G401 (cell line): ENCODE data around the gene RNF168. TPM values are rescaled to one million over a fixed set of nuclear protein-coding genes. Genes with fewer than 3 reads are reported as not detected.
"Not testable (repeated sequence)": the region's sequence is repeated elsewhere in the genome, so short reads cannot be mapped to it uniquely, and the experiment has no call there.

Source experiments
- DNase-seq: peaks from one replicate; pipeline ENCODE4 v3.0.0-alpha.2; 2015; ENCODE audit warnings: low spot score
- in situ Hi-C: cut with HindIII; loops from 2 replicates; pipeline ENCODE4 v1.10.0; 2016; ENCODE audit warnings: low sequenced_read_pairs, mixed read lengths
- total RNA-seq: library from RNA; depleted of rRNA; stranded (reverse); fragments of >200 nt; shearing (Covaris generic); gene quantifications from 2 replicates; pipeline ENCODE4 v1.2.3, GENCODE V29; 2014; rRNA removed

RNF168 gene
- total RNA-seq, result 9.5 and 13.6 TPM in 2 replicates

GRCh38 chr3:196503196-196504076 is at the start of gene RNF168:
RNF168 (minus strand) TSS chr3:196503768; CDS start chr3:196503173, 595 bp downstream.
- peak; percentile 96 for DNase-seq
- in situ Hi-C loops, result no loop called here

GRCh38 chr3:196552253-196552652 is 48.7 kb upstream of the RNF168 start:
- DNase-seq, result no peak
- in situ Hi-C loops, result no loop called here

GRCh38 chr3:196550172-196550571 is 46.6 kb upstream of the RNF168 start:
- in situ Hi-C loops, DNase-seq: not testable (repeated sequence)

- DNase-seq, in situ Hi-C loops: not testable (repeated sequence)
These were observed 45.7 kb upstream of the RNF168 start for GRCh38 chr3:196549312-196549711.

- in situ Hi-C loops, result no loop called here
- DNase-seq, result no peak
These were observed 43.5 kb upstream of the RNF168 start for GRCh38 chr3:196547067-196547466.

- in situ Hi-C loops, result no loop called here
These were observed 43.0 kb upstream of the RNF168 start for GRCh38 chr3:196546537-196546936.

GRCh38 chr3:196544491-196544992 is 41.0 kb upstream of the RNF168 start:
- no peak for DNase-seq
- in situ Hi-C loops, result no loop called here

More at GRCh38 chr3:196546537-196546936, 43.0 kb upstream of the RNF168 start:
- DNase-seq, result no peak

GRCh38 chr3:196541684-196542445 is 38.3 kb upstream of the RNF168 start:
- in situ Hi-C loops, result no loop called here
- no peak for DNase-seq

- in situ Hi-C loops, result no loop called here
- DNase-seq, result no peak
These were observed 33.9 kb upstream of the RNF168 start for GRCh38 chr3:196537319-196537984.

- in situ Hi-C loops, result no loop called here
- no peak for DNase-seq
These were observed 29.7 kb upstream of the RNF168 start for GRCh38 chr3:196533260-196533681.

GRCh38 chr3:196531418-196531817 is 27.9 kb upstream of the RNF168 start:
- in situ Hi-C loops, result no loop called here

GRCh38 chr3:196528639-196529233 is 25.2 kb upstream of the RNF168 start:
- DNase-seq, result peak; percentile 17
- in situ Hi-C loops, result no loop called here

More at GRCh38 chr3:196531418-196531817, 27.9 kb upstream of the RNF168 start:
- DNase-seq, result no peak

- DNase-seq, result no peak
- in situ Hi-C loops, result no loop called here
These were observed 21.6 kb upstream of the RNF168 start for GRCh38 chr3:196525141-196525540.

GRCh38 chr3:196524527-196524926 is 21.0 kb upstream of the RNF168 start:
- in situ Hi-C loops, result no loop called here
- no peak for DNase-seq

- in situ Hi-C loops, result no loop called here
- DNase-seq, result no peak
These were observed 20.3 kb upstream of the RNF168 start for GRCh38 chr3:196523841-196524240.

GRCh38 chr3:196521291-196521690 is 17.7 kb upstream of the RNF168 start:
- in situ Hi-C loops, DNase-seq: not testable (repeated sequence)

- DNase-seq, result no peak
- in situ Hi-C loops, result no loop called here
These were observed 16.1 kb upstream of the RNF168 start for GRCh38 chr3:196519718-196520082.

GRCh38 chr3:196518966-196519717 is 15.6 kb upstream of the RNF168 start:
- peak; percentile 45 for DNase-seq
- in situ Hi-C loops, result no loop called here
